ENCODE measurements around the gene NPIPB12.
"Not testable (repeated sequence)": the region's sequence is repeated elsewhere in the genome, so short reads cannot be mapped to it uniquely, and the experiment has no call there.

DNA sequence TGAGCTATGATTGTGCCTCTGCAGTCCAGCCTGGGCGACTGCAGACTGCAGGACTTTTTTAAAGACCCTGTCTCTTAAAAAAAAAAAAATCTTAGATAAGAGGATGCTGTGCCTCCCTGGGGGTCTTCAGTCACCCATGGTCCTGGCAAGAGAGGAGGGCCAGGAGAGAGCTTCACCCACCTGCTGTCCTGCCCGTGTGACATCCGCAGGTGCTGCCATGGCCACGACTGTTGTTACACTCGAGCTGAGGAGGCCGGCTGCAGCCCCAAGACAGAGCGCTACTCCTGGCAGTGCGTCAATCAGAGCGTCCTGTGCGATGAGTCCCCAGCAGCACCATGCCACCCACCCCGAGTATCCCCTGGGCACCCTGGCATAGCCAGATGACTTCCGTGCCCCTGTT, 23.9 kb downstream of the NPIPB12 start:
- TF ChIP-seq, protein P1, sequence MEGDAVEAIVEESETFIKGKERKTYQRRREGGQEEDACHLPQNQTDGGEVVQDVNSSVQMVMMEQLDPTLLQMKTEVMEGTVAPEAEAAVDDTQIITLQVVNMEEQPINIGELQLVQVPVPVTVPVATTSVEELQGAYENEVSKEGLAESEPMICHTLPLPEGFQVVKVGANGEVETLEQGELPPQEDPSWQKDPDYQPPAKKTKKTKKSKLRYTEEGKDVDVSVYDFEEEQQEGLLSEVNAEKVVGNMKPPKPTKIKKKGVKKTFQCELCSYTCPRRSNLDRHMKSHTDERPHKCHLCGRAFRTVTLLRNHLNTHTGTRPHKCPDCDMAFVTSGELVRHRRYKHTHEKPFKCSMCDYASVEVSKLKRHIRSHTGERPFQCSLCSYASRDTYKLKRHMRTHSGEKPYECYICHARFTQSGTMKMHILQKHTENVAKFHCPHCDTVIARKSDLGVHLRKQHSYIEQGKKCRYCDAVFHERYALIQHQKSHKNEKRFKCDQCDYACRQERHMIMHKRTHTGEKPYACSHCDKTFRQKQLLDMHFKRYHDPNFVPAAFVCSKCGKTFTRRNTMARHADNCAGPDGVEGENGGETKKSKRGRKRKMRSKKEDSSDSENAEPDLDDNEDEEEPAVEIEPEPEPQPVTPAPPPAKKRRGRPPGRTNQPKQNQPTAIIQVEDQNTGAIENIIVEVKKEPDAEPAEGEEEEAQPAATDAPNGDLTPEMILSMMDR (IDR thresholded peaks at IDR 0.05; ENCODE audit: low read depth, low read length): not testable (repeated sequence)
- not testable (repeated sequence) for TF ChIP-seq EZH2phosphoT487 (IDR thresholded peaks at IDR 0.05; ENCODE audit: low read depth)

Measured in OCI-LY3 (cell line).